Posterior cingulate gyrus (tissue), 11 donors: ENCODE data around the gene GGTA1.

Experiments used
- DNase-seq, 10 donors: peaks; one replicate each; pipeline versions ENCODE4 v3.0.0 to v3.0.0-alpha.2; 2020 to 2021; ENCODE audit warnings: mixed read lengths in 3 of 10
- intact Hi-C: fragments of 100-400 bp; cut with DNase I; formaldehyde crosslinking; loops from one replicate; pipeline ENCODE4 v1.15.1; 2023

The GGTA1 gene

GRCh38 chr9:121505903-121506735 lies 6.5 kb upstream of the GGTA1 start:
- intact Hi-C loops, result no loop called here
- peak in 2 of 10 donors; percentile 5 to 10 for DNase-seq

- peak in 2 of 10 donors; percentile 19 to 31 for DNase-seq
- intact Hi-C loops, result no loop called here
These were observed 3.8 kb upstream of the GGTA1 start for GRCh38 chr9:121503444-121503843.

DNA sequence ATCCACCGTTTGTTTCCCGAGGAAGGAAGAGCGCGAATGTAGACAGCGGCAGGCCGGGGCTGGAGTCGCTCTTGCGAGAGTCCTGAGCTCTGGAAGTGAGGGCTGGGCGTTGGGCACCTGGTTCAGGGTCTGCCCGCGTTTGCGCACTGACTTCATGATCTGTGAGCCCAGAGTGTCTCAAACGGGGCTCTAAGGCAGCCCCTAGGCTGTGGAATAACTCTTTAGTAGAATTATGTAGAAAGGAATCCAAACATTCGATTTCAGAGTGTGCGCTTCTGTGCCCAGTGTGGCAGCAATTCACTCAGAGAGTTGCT lies 478 bp upstream of the GGTA1 start:
- DNase-seq, result no peak
- intact Hi-C loops, result no loop called here

- DNase-seq, result no peak
- intact Hi-C loops, result no loop called here
These were observed 542 bp downstream of the GGTA1 start for GRCh38 chr9:121499177-121499426.

GRCh38 chr9:121498487-121499176 lies 1.0 kb downstream of the GGTA1 start:
- DNase-seq, result peak in 3 of 10 donors; percentile 21 to 83 (median 76)
- intact Hi-C loops, result no loop called here

DNA sequence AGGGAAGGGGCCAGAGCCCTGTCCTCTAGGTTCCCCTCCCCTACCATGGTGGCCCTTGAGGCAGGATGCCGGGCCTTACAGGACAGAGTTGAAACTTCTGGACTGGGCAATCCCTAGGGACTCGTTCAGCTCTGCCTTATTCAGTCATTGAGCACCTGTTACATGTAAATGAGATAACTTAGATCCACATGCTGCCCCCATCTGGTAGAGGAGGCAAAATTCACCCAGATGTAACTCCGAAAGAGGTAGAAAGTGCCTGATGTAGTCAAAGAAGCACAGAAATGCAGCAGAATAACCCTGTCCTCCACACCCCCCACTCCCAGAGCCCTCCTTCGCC lies 1.5 kb downstream of the GGTA1 start:
- intact Hi-C loops, result no loop called here
- peak in 6 of 10 donors; percentile 26 to 83 (median 48) for DNase-seq

GRCh38 chr9:121495976-121496375 lies 3.7 kb downstream of the GGTA1 start:
- intact Hi-C loops, result no loop called here
- DNase-seq, result no peak

DNA sequence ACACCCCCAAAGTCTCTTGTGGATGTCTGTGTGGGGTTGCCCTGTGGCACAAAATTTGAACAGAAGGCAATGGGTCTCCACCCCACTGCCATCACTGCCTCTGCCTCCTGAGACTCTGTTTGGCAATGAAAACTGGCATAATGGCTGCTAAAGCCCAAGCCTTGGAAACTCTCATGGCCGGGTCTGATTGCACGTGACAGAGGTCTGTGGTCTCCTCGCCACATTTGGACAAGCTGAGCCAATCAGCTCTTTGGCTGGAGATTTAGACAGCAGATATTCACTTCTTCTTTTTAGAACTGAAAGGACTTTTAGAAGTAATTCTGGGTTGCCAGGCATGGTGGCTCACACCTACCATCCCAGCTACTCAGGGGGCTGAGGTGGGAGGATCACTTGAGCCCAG lies 5.5 kb downstream of the GGTA1 start:
- DNase-seq, result peak in 2 of 10 donors; percentile 37 to 43
- intact Hi-C loops, result no loop called here

- DNase-seq, result peak in 2 of 10 donors; percentile 8 to 74
- intact Hi-C loops, result no loop called here
These were observed 8.5 kb downstream of the GGTA1 start for GRCh38 chr9:121491111-121491510.

DNA sequence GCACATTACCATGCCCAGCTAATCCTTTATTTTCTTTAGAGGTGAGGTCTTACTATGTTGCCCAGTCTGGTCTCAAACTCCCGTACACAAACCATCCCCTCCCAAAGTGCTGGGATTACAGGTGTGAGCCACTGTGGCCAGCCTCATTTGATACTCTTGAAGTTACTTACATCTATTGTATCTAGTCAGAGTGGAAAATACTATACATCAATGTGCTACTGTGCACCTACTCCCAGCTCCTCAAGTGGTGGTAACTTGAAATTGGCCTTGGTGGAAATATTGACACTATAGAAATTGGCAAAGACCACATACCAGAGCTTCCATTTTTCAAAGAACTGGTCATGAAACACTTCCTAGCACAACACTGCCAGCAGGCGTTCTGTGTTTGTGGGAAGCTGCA lies 10.3 kb downstream of the GGTA1 start:
- intact Hi-C loops, result no loop called here
- peak in 2 of 10 donors; percentile 33 to 37 for DNase-seq

- intact Hi-C loops, result no loop called here
- DNase-seq, result peak in 1 of 10 donors; percentile 31
These were observed 13.6 kb downstream of the GGTA1 start for GRCh38 chr9:121486043-121486442.

DNA sequence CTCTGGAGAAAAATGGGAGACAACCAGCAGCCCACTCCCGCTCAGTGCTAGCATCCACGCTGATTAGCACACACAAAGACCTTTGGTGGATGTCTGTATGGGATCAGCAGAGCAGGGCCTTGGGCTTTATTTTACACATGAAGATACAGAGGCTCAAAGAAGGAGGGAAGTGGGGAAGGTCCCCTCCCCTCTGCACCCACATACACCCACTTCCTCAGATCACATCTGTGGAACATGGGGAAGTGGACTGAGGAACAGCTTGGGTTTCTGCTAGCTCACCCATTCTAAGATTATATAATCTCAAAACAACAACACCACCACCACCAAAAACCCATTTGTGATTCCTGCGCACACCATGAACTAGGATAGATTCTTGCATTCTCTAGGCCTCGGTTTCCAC lies 14.0 kb downstream of the GGTA1 start:
- DNase-seq, result peak in 2 of 10 donors; percentile 35 to 48
- intact Hi-C loops, result no loop called here

GRCh38 chr9:121484651-121485446 lies 14.8 kb downstream of the GGTA1 start:
- intact Hi-C loops, result no loop called here
- DNase-seq, result peak in 1 of 10 donors; percentile 30

GRCh38 chr9:121483473-121484031 lies 16.1 kb downstream of the GGTA1 start:
- intact Hi-C loops, result no loop called here
- DNase-seq, result peak in 1 of 10 donors; percentile 14

GRCh38 chr9:121483049-121483448 lies 16.6 kb downstream of the GGTA1 start:
- intact Hi-C loops, result no loop called here
- peak in 1 of 10 donors; percentile 20 for DNase-seq

DNA sequence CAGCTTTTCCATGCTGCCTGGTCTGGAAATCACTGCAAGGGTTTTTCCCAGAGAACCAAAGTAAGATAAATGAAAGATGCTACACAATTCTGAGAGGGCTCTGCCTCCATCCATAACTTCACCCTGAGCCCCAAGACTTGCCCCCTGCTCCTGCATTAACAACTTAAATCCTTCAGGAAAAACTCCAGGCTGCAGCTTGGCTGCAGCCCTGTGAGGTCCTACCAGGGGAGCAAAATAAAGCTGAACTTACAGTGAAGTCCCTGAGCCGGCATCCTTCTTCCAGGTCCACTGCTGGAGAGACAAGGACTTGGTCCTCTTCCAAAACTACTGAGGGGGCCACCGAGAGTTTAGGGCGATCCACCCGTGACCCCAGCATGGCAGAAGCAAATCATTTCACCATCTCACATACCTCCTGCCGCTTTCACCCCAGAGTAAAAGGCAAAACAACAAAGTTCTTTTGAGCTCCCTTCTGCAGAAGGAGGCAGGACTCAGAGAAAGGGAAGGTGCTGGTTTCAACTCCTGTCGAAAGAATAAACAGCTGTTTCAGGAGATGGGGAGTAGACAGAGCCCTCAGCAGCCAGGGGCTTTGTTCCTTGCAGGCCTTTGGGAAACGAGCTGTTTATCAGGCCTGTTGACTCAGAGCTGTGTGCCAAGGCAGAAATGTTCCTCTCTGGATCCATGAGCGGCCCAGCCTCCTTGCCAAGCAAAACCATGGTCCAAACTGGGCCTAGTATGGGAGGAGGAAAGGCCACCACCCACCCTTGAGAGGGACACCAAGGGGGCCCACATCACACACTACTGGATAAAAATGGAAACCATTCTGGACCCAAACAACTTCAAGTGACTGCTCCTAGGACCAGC lies 20.6 kb downstream of the GGTA1 start:
- DNase-seq, result peak in 2 of 10 donors; percentile 48 to 55
- intact Hi-C loops, result no loop called here

- peak in 1 of 10 donors; percentile 49 for DNase-seq
- intact Hi-C loops, result no loop called here
These were observed 23.5 kb downstream of the GGTA1 start for GRCh38 chr9:121476156-121476555.

DNA sequence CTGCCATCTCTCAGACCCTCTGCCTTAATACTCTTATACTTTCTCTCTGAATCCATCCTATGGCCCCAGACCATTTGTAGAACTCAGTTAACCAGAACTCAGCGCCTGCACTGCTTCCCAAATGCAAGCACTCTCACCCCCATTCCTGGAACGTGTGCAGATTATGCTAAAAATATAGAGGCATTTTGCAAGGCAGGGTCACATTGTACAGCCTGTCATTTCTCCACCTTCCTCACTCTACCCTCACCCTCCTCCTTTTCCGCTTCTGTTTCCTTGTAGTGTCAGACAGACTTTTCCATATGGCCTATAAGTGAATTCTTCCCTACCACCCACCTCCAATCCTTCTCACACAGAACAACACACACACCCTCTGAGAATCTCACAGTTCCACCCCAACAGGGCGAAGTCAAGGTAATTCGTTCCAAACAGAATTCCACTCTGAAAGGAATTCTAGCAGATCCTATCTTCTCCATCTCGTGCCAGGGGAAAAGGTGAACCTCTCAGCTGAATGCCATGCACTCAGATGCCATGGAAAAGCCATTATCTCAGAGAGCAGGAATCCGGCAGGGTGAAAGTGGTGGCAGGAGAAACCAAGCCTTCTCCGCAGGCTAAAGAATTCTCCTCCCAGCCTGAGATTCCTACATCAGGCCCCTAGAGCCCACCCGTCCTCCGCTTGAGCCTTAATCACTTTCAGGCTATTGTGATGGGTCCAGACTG lies 25.3 kb downstream of the GGTA1 start:
- intact Hi-C loops, result no loop called here
- peak in 1 of 10 donors; percentile 61 for DNase-seq

- intact Hi-C loops, result no loop called here
- DNase-seq, result no peak
These were observed 26.4 kb downstream of the GGTA1 start for GRCh38 chr9:121473229-121473628.

- DNase-seq, result no peak
- intact Hi-C loops, result no loop called here
These were observed 27.2 kb downstream of the GGTA1 start for GRCh38 chr9:121472446-121472845.
